Liver (tissue), 9 donors: ENCODE data around the gene CFAP299. TPM values are rescaled to one million over a fixed set of nuclear protein-coding genes. Genes with fewer than 3 reads are reported as not detected.

Experiments
- DNase-seq: peaks from one replicate; pipeline ENCODE4 v3.0.0-alpha.2; 2017; ENCODE audit warnings: low spot score
- H3K27ac ChIP-seq, 2 donors: one replicate each; pipeline ENCODE4 v1.7.0; 2013; ENCODE audit warnings: inconsistent platforms in 2 of 2, low read length in 2 of 2, control low read depth in 1 of 2, low read depth in 1 of 2, mild to moderate bottlenecking in 1 of 2
- H3K27me3 ChIP-seq, 4 donors: one replicate each; pipeline versions ENCODE4 v1.6.1 to v1.7.0; 2013; ENCODE audit warnings: low read length in 3 of 4, inconsistent platforms in 1 of 4, mild to moderate bottlenecking in 1 of 4, moderate library complexity in 1 of 4; ENCODE audit not compliant: control insufficient read depth in 4 of 4, insufficient read depth in 4 of 4
- H3K36me3 ChIP-seq, 4 donors: one replicate each; pipeline versions ENCODE4 v1.6.1 to v1.7.0; 2013; ENCODE audit warnings: low read length in 3 of 4, mild to moderate bottlenecking in 3 of 4, low read depth in 1 of 4, moderate library complexity in 1 of 4; ENCODE audit not compliant: control insufficient read depth in 4 of 4, insufficient read depth in 3 of 4
- H3K4me1 ChIP-seq, 4 donors: one replicate each; pipeline versions ENCODE4 v1.6.1 to v1.7.0; 2013; ENCODE audit warnings: low read length in 3 of 4, mild to moderate bottlenecking in 3 of 4, moderate library complexity in 1 of 4; ENCODE audit not compliant: control insufficient read depth in 4 of 4, insufficient read depth in 4 of 4
- H3K4me3 ChIP-seq, 3 donors: one replicate each; pipeline versions ENCODE4 v1.6.1 to v1.7.0; 2013; ENCODE audit warnings: low read length in 3 of 3, control low read depth in 1 of 3, low read depth in 1 of 3, mild to moderate bottlenecking in 1 of 3
- H3K9ac ChIP-seq, 2 donors: one replicate each; pipeline ENCODE4 v1.7.0; 2013; ENCODE audit warnings: low read length in 2 of 2, mild to moderate bottlenecking in 2 of 2, moderate library complexity in 2 of 2, control low read depth in 1 of 2, low read depth in 1 of 2
- H3K9me3 ChIP-seq, 4 donors: one replicate each; pipeline versions ENCODE4 v1.6.1 to v1.7.0; 2013; ENCODE audit warnings: low read length in 3 of 4; ENCODE audit not compliant: control insufficient read depth in 4 of 4
- EGR1 ChIP-seq, 2 donors: IDR thresholded peaks; 2 replicates each; pipeline ENCODE4 v1.6.1; 2016 to 2018; ENCODE audit warnings: antibody characterized with exemption in 2 of 2, low read depth in 2 of 2
- FOXA1 ChIP-seq: IDR thresholded peaks from 2 replicates; pipeline ENCODE4 v1.6.1; 2016; ENCODE audit warnings: antibody characterized with exemption
- FOXA2 ChIP-seq: IDR thresholded peaks from 2 replicates; pipeline ENCODE4 v1.6.1; 2016; ENCODE audit warnings: antibody characterized with exemption
- GABPA ChIP-seq, 2 donors: IDR thresholded peaks in 1 of 2; conservative IDR thresholded peaks in 1 of 2; 2 replicates each; pipeline ENCODE4 v1.6.1; 2016; ENCODE audit warnings: antibody characterized with exemption in 2 of 2, mild to moderate bottlenecking in 1 of 2, moderate library complexity in 1 of 2
- HNF4A ChIP-seq, 2 donors: conservative IDR thresholded peaks; 2 replicates each; pipeline ENCODE4 v1.6.1; 2016; ENCODE audit warnings: antibody characterized with exemption in 2 of 2, mild to moderate bottlenecking in 2 of 2
- HNF4G ChIP-seq: IDR thresholded peaks from 2 replicates; pipeline ENCODE4 v1.6.1; 2016; ENCODE audit warnings: antibody characterized with exemption
- NR2F2 ChIP-seq: IDR thresholded peaks from 2 replicates; pipeline ENCODE4 v1.6.1; 2016; ENCODE audit warnings: antibody characterized with exemption
- RAD21 ChIP-seq, 2 donors: IDR thresholded peaks; 2 replicates each; pipeline ENCODE4 v1.6.1; 2016; ENCODE audit warnings: antibody characterized with exemption in 2 of 2, mild to moderate bottlenecking in 2 of 2
- REST ChIP-seq: IDR thresholded peaks from 2 replicates; pipeline ENCODE4 v1.6.1; 2016; ENCODE audit warnings: antibody characterized with exemption, mild to moderate bottlenecking
- RXRA ChIP-seq, 2 donors: IDR thresholded peaks; 2 replicates each; pipeline ENCODE4 v1.6.1; 2017 to 2018; ENCODE audit warnings: antibody characterized with exemption in 2 of 2, mild to moderate bottlenecking in 1 of 2
- SP1 ChIP-seq: IDR thresholded peaks from 2 replicates; pipeline ENCODE4 v1.6.1; 2018; ENCODE audit warnings: antibody characterized with exemption, mild to moderate bottlenecking
- TAF1 ChIP-seq: conservative IDR thresholded peaks from 2 replicates; pipeline ENCODE4 v1.6.1; 2016; ENCODE audit warnings: antibody characterized with exemption, mild to moderate bottlenecking
- WGBS: extraction: QIAGEN DNeasy Blood & Tissue Kit; methylation state at CpG from one replicate; pipeline ENCODE4 v1.1.7; 2013; 5-methylcytosine and 5-hydroxymethylcytosine counted together
- polyA plus RNA-seq, 2 donors: library from polyadenylated mRNA; stranded (reverse) in 1 of 2; unstranded in 1 of 2; fragments of 200-250 nt in 1 of 2; fragments of >200 nt in 1 of 2; fragmentation: Nextera tagmentation in 1 of 2; extraction: Ambion mirVana in 1 of 2; gene quantifications; one replicate each; pipeline versions ENCODE4 v1.2.1 to v1.2.3, GENCODE V29; 2013 to 2015
- total RNA-seq, 2 donors: library from RNA; depleted of rRNA; stranded (reverse); fragments of >200 nt; gene quantifications; one replicate each; pipeline ENCODE4 v1.2.3, GENCODE V29; 2014
- TF ChIP-seq, protein P1 (sequence below): fragments of 150-350 bp; IDR thresholded peaks from 2 replicates; pipeline ENCODE4 v1.5.1; 2017; ENCODE audit warnings: improper control_type of control experiment, low read depth, low read length; ENCODE audit not compliant: missing input control
- TF ChIP-seq, protein P2 (sequence below): IDR thresholded peaks from 2 replicates; pipeline ENCODE4 v1.6.1; 2016; ENCODE audit warnings: antibody characterized with exemption
- TF ChIP-seq, protein P3 (sequence below): IDR thresholded peaks from 2 replicates; pipeline ENCODE4 v1.6.1; 2016; ENCODE audit warnings: antibody characterized with exemption
- TF ChIP-seq, protein P4 (sequence below): IDR thresholded peaks from 2 replicates; pipeline ENCODE4 v1.6.1; 2016; ENCODE audit warnings: antibody characterized with exemption
- donor health status: healthy.
- donor health status: healthy.
- donor health status: healthy.
- donor health status: healthy.
- donor health status: healthy.

CFAP299 gene
- total and polyA plus RNA-seq, 4 donors = not detected

DNA sequence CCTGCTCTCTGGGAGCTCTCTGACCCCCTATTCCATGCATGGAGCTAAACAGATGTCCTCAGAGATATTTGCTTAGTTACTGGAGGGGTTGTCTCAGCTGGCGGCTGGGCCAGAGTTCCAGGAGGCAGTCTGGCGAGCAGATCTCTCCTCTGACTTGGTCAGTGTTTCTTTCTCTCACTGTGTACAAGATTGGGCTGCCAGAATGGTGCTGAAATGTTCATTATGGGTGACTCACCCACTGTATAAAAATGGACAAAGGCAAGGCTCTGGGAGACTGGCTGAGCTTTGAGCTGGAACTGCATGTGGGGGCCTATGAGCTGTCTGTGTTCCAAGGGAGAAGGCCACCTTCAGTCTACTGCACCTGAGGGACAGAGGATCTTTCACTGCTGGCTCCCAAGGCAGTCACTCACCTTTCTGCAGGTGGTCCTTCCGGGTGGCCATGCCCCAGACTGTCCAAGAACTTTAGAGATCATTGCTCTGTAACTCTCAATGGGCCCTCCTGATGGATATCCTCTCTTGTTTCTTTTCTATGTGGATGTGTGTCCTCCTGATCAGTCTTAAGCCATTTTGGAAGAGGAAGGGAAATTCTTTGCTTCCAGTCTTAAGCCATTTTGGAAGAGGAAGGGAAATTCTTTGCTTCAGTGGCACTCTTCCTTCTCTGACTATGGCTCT, 88.2 kb downstream of the CFAP299 start:
- no peak overlapping the region for H3K4me3 ChIP-seq
- DNase-seq = no peak
- no peak overlapping the region for H3K9ac ChIP-seq
- TF ChIP-seq EGR1 (IDR thresholded peaks at IDR 0.05; ENCODE audit: low read depth in 2 of 2) (no peak), NR2F2 (no peak), RAD21 (IDR thresholded peaks at IDR 0.05) (no peak)
- no peaks in the 10 kb centered on the region for H3K36me3 ChIP-seq
- H3K9me3 ChIP-seq = no peaks in the 10 kb centered on the region
- WGBS = 78% methylated on average over 3 of the region's 3 CpGs
- H3K4me1 ChIP-seq = no peaks in the 10 kb centered on the region
- H3K27ac ChIP-seq = no peak overlapping the region
- no peaks in the 10 kb centered on the region for H3K27me3 ChIP-seq

DNA sequence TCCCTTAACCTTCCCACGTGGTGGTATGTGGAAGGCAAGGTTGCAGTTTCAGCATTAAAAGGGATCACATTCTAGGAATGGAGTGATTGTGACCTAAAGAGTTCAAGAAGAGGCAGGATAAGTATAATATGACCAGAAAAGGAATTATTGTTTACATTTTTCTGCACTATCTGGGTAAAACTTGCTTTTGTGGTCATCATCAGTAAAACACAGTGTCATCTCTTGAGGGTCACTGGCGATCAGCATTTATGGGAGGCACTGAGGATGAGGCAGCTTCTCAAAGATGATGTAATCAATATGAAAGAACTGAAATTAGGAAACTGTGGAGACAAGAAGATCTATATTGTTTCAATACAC, 88.7 kb downstream of the CFAP299 start:
- no peak for DNase-seq
- Histone ChIP-seq H3K9ac (no peak overlapping the region), H3K4me3 (no peak overlapping the region), H3K36me3 (no peaks in the 10 kb centered on the region), H3K9me3 (no peaks in the 10 kb centered on the region), H3K4me1 (no peaks in the 10 kb centered on the region), H3K27me3 (no peaks in the 10 kb centered on the region), H3K27ac (no peak overlapping the region)
- no peak for TF ChIP-seq RAD21 (IDR thresholded peaks at IDR 0.05)
- WGBS = 67% methylated on average over 2 of the region's 2 CpGs

GRCh38 chr4:80425124-80426100, 89.9 kb downstream of the CFAP299 start:
- Histone ChIP-seq H3K4me3 (no peak overlapping the region), H3K27ac (no peak overlapping the region), H3K27me3 (no peaks in the 10 kb centered on the region), H3K4me1 (no peaks in the 10 kb centered on the region), H3K9ac (no peak overlapping the region), H3K9me3 (no peaks in the 10 kb centered on the region), H3K36me3 (no peaks in the 10 kb centered on the region)
- 59% methylated on average over 4 of the region's 4 CpGs for WGBS
- TF ChIP-seq HNF4G = no peak
- TF ChIP-seq, protein P1, sequence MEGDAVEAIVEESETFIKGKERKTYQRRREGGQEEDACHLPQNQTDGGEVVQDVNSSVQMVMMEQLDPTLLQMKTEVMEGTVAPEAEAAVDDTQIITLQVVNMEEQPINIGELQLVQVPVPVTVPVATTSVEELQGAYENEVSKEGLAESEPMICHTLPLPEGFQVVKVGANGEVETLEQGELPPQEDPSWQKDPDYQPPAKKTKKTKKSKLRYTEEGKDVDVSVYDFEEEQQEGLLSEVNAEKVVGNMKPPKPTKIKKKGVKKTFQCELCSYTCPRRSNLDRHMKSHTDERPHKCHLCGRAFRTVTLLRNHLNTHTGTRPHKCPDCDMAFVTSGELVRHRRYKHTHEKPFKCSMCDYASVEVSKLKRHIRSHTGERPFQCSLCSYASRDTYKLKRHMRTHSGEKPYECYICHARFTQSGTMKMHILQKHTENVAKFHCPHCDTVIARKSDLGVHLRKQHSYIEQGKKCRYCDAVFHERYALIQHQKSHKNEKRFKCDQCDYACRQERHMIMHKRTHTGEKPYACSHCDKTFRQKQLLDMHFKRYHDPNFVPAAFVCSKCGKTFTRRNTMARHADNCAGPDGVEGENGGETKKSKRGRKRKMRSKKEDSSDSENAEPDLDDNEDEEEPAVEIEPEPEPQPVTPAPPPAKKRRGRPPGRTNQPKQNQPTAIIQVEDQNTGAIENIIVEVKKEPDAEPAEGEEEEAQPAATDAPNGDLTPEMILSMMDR = no peak
- no peak for TF ChIP-seq SP1
- TF ChIP-seq, protein P2, sequence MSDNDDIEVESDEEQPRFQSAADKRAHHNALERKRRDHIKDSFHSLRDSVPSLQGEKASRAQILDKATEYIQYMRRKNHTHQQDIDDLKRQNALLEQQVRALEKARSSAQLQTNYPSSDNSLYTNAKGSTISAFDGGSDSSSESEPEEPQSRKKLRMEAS = no peak
- TF ChIP-seq TAF1 = no peak
- TF ChIP-seq, protein P3, sequence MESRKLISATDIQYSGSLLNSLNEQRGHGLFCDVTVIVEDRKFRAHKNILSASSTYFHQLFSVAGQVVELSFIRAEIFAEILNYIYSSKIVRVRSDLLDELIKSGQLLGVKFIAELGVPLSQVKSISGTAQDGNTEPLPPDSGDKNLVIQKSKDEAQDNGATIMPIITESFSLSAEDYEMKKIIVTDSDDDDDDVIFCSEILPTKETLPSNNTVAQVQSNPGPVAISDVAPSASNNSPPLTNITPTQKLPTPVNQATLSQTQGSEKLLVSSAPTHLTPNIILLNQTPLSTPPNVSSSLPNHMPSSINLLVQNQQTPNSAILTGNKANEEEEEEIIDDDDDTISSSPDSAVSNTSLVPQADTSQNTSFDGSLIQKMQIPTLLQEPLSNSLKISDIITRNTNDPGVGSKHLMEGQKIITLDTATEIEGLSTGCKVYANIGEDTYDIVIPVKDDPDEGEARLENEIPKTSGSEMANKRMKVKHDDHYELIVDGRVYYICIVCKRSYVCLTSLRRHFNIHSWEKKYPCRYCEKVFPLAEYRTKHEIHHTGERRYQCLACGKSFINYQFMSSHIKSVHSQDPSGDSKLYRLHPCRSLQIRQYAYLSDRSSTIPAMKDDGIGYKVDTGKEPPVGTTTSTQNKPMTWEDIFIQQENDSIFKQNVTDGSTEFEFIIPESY = no peak
- no peak for TF ChIP-seq HNF4A (conservative IDR thresholded peaks at IDR 0.05)
- no peak for TF ChIP-seq NR2F2
- no peak for TF ChIP-seq EGR1 (IDR thresholded peaks at IDR 0.05; ENCODE audit: low read depth in 2 of 2)
- TF ChIP-seq, protein P4, sequence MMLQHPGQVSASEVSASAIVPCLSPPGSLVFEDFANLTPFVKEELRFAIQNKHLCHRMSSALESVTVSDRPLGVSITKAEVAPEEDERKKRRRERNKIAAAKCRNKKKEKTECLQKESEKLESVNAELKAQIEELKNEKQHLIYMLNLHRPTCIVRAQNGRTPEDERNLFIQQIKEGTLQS = no peak
- TF ChIP-seq RXRA (IDR thresholded peaks at IDR 0.05) = no peak
- no peak for TF ChIP-seq FOXA1
- no peak for TF ChIP-seq FOXA2
- TF ChIP-seq REST = no peak
- no peak for TF ChIP-seq RAD21 (IDR thresholded peaks at IDR 0.05)
- TF ChIP-seq GABPA (IDR thresholded peaks at IDR 0.05 in 1 of 2, conservative IDR thresholded peaks at IDR 0.05 in 1 of 2) = no peak
- no peak for DNase-seq
